ENCODE data around the gene APOO.
"Not testable (repeated sequence)": the region's sequence is repeated elsewhere in the genome, so short reads cannot be mapped to it uniquely, and the experiment has no call there.

Gene APOO

GRCh38 chrX:23859238-23859637 lies 48.5 kb downstream of the APOO start:
- not testable (repeated sequence) for DNase-seq (ENCODE audit: low read depth)

GRCh38 chrX:23857935-23858334 lies 49.8 kb downstream of the APOO start:
- DNase-seq (ENCODE audit: low read depth), result no peak

GRCh38 chrX:23857363-23857762 lies 50.4 kb downstream of the APOO start:
- DNase-seq (ENCODE audit: low read depth), result no peak

- DNase-seq (ENCODE audit: low read depth), result peak; percentile 64
Measured at GRCh38 chrX:23855569-23855968, 52.2 kb downstream of the APOO start.

GRCh38 chrX:23854945-23855344 lies 52.8 kb downstream of the APOO start:
- peak; percentile 61 for DNase-seq (ENCODE audit: low read depth)

GRCh38 chrX:23854122-23854521 lies 53.6 kb downstream of the APOO start:
- DNase-seq (ENCODE audit: low read depth), result peak; percentile 34

GRCh38 chrX:23851544-23851943 lies 56.2 kb downstream of the APOO start:
- no peak for DNase-seq (ENCODE audit: low read depth)

GRCh38 chrX:23849241-23849640 lies 58.5 kb downstream of the APOO start:
- no peak for DNase-seq (ENCODE audit: low read depth)

- DNase-seq (ENCODE audit: low read depth), result peak; percentile 75
Measured at GRCh38 chrX:23845351-23845817, 62.4 kb downstream of the APOO start.

- DNase-seq (ENCODE audit: low read depth), result peak; percentile 89
Measured at GRCh38 chrX:23844502-23845138, 63.1 kb downstream of the APOO start.

GRCh38 chrX:23841847-23842522 lies 65.8 kb downstream of the APOO start:
- DNase-seq (ENCODE audit: low read depth), result no peak

- no peak for DNase-seq (ENCODE audit: low read depth)
Measured at GRCh38 chrX:23840674-23841073, 67.1 kb downstream of the APOO start.

- no peak for DNase-seq (ENCODE audit: low read depth)
Measured at GRCh38 chrX:23838953-23839352, 68.8 kb downstream of the APOO start.

GRCh38 chrX:23832721-23833120 lies 75.0 kb downstream of the APOO start:
- no peak for DNase-seq (ENCODE audit: low read depth)

- DNase-seq (ENCODE audit: low read depth), result no peak
Measured at GRCh38 chrX:23828881-23829280, 78.9 kb downstream of the APOO start.

GRCh38 chrX:23826653-23827052 lies 81.1 kb downstream of the APOO start:
- DNase-seq (ENCODE audit: low read depth), result peak; percentile 7

GRCh38 chrX:23826216-23826615 lies 81.5 kb downstream of the APOO start:
- no peak for DNase-seq (ENCODE audit: low read depth)

- no peak for DNase-seq (ENCODE audit: low read depth)
Measured at GRCh38 chrX:23825675-23826074, 82.1 kb downstream of the APOO start.

- DNase-seq (ENCODE audit: low read depth), result no peak
Measured at GRCh38 chrX:23822841-23823240, 84.9 kb downstream of the APOO start.

GRCh38 chrX:23822397-23822796 lies 85.3 kb downstream of the APOO start:
- no peak for DNase-seq (ENCODE audit: low read depth)

GRCh38 chrX:23821847-23822246 lies 85.9 kb downstream of the APOO start:
- no peak for DNase-seq (ENCODE audit: low read depth)

- DNase-seq (ENCODE audit: low read depth), result peak; percentile 48
Measured at GRCh38 chrX:23820235-23820782, 87.4 kb downstream of the APOO start.

Measured in amniotic epithelial cell (primary cell).